Tibial artery (tissue), 4 donors: ENCODE data around the gene RNGTT.
A peak's percentile ranks its signal among the peaks of the same experiment; 100 is the strongest.

Source experiments
- DNase-seq, 2 donors: peaks; one replicate each; pipeline ENCODE4 v3.0.0-alpha.2; 2019
- H3K27ac ChIP-seq, 2 donors: fragments of 200-600 bp; sonication (generic) in 1 of 2; 1 replicate in 1 of 2; 2 replicates in 1 of 2; pipeline ENCODE4 v1.5.1; 2018 to 2019; ENCODE audit warnings: mild to moderate bottlenecking in 1 of 2
- H3K27me3 ChIP-seq, 2 donors: fragments of 200-600 bp; sonication (generic) in 1 of 2; one replicate each; pipeline versions ENCODE4 v1.5.1 to v1.6.0; 2016 to 2019
- H3K36me3 ChIP-seq, 3 donors: fragments of 200-600 bp; sonication (generic) in 2 of 3; one replicate each; pipeline ENCODE4 v1.5.1; 2016 to 2019; ENCODE audit warnings: mild to moderate bottlenecking in 2 of 3
- H3K4me1 ChIP-seq, 4 donors: fragments of 200-600 bp; sonication (generic) in 2 of 4; 1 replicate in 3 of 4; 2 replicates in 1 of 4; pipeline ENCODE4 v1.5.1; 2016 to 2019
- H3K4me3 ChIP-seq, 2 donors: fragments of 200-600 bp; sonication (generic) in 1 of 2; 1 replicate in 1 of 2; 2 replicates in 1 of 2; pipeline ENCODE4 v1.5.1; 2018 to 2019; ENCODE audit warnings: mild to moderate bottlenecking in 2 of 2
- H3K9me3 ChIP-seq, 3 donors: fragments of 200-600 bp; sonication (generic) in 1 of 3; one replicate each; pipeline ENCODE4 v1.5.1; 2016 to 2019
- intact Hi-C: fragments of 100-400 bp; cut with DNase I; formaldehyde crosslinking; loops from one replicate; pipeline ENCODE4 v1.15.0; 2023; ENCODE audit warnings: low total_unique reads
- TF ChIP-seq, protein P1 (sequence below), 2 experiments: fragments of 200-600 bp in 1 of 2; fragments of 450-650 bp in 1 of 2; IDR thresholded peaks; one replicate each; pipeline ENCODE4 v1.5.1; 2017 to 2019; ENCODE audit warnings: antibody characterized with exemption in 2 of 2, mild to moderate bottlenecking in 1 of 2, moderate library complexity in 1 of 2

RNGTT gene

DNA sequence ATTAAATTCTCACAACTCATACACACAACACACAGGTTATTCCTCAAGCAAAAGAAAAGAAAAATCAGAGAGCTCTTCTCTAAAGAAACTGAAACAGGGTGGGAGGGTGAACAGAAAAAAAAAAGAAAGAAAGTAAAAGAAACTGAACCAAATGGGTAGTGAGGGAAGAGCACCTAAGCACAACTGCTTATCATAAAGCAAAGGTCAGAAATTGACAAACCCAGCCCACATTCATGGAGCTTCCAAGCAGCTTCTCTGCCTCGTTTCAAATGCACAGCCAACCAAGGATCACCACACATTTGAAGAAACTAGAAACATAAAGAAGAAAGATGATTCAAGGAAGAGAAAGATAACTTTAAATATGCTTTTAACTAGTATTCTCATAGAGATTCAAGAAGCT, 90.5 kb downstream of the RNGTT start:
- H3K9me3 ChIP-seq: no peaks in the 10 kb centered on the region
- intact Hi-C loops: loop anchor here (5.0 to 10.0 kb wide), 2 partner anchors 378 to 941 kb away; no protein-coding TSS in a partner anchor
- H3K27ac ChIP-seq: no peak overlapping the region
- no peak overlapping the region for H3K4me3 ChIP-seq
- no peaks in the 10 kb centered on the region for H3K27me3 ChIP-seq
- TF ChIP-seq, protein P1, sequence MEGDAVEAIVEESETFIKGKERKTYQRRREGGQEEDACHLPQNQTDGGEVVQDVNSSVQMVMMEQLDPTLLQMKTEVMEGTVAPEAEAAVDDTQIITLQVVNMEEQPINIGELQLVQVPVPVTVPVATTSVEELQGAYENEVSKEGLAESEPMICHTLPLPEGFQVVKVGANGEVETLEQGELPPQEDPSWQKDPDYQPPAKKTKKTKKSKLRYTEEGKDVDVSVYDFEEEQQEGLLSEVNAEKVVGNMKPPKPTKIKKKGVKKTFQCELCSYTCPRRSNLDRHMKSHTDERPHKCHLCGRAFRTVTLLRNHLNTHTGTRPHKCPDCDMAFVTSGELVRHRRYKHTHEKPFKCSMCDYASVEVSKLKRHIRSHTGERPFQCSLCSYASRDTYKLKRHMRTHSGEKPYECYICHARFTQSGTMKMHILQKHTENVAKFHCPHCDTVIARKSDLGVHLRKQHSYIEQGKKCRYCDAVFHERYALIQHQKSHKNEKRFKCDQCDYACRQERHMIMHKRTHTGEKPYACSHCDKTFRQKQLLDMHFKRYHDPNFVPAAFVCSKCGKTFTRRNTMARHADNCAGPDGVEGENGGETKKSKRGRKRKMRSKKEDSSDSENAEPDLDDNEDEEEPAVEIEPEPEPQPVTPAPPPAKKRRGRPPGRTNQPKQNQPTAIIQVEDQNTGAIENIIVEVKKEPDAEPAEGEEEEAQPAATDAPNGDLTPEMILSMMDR (IDR thresholded peaks at IDR 0.05): no peak
- peaks cover 0 to 29% (median 12%) of the 10 kb centered on the region in 4 donors for H3K4me1 ChIP-seq
- DNase-seq: no peak
- no peaks in the 10 kb centered on the region for H3K36me3 ChIP-seq

DNA sequence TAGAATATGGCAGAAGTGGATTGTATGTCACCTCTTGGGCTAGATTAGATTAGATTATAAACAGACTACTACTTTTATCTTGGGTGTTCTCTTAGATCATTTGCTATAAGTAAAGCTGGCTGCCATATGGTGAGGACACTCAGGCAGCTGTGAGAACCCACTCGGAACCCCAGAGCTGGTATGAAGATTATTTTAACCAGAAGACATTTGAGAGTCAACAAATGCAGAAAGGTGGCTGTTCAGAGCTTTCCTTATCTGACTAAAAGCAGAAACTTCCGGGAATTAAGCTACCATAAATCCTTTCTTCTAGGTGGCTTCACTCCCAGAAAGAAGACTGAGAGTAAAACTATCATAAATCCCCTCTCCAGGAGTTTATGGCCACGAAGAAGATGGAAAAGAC, 91.9 kb downstream of the RNGTT start:
- TF ChIP-seq, protein P1 (IDR thresholded peaks at IDR 0.05): no peak
- H3K4me3 ChIP-seq: no peak overlapping the region
- H3K9me3 ChIP-seq: no peaks in the 10 kb centered on the region
- H3K4me1 ChIP-seq: peaks cover 0 to 42% (median 13%) of the 10 kb centered on the region in 4 donors
- H3K27ac ChIP-seq: no peak overlapping the region
- no peaks in the 10 kb centered on the region for H3K36me3 ChIP-seq
- no peaks in the 10 kb centered on the region for H3K27me3 ChIP-seq
- no peak for DNase-seq
- intact Hi-C loops: loop anchor here (5.0 to 10.0 kb wide), 2 partner anchors 377 to 939 kb away; no protein-coding TSS in a partner anchor

DNA sequence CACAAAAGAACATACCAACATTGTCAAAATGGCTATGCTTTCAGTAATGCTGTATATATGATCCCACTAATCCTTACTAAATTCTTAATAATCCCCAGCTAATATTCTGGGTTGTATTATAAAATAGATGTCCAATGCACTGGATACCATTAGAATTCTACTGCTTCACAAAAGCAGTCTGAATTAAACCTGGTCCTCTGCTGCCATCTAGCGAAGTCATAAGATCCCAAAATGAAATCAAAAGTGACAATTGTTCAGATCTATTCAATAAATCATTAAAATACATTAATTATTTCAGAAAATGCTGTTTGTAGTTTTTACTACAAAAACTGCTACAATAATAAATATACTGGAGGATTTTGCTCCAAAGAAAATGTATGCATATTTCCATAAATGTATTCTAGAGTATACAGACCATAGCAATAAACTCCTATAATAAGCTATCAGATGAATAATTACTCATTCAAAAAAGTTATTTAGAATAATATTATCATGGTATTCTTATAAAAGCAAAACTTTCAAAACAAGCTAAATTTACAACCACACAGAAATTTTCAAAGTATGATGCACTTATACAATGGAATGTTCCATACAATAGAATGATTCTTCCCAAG, 92.6 kb downstream of the RNGTT start:
- no peaks in the 10 kb centered on the region for H3K9me3 ChIP-seq
- intact Hi-C loops: loop anchor here (5.0 to 10.0 kb wide), 2 partner anchors 376 to 939 kb away; no protein-coding TSS in a partner anchor
- H3K36me3 ChIP-seq: no peaks in the 10 kb centered on the region
- H3K27me3 ChIP-seq: no peaks in the 10 kb centered on the region
- no peak for DNase-seq
- TF ChIP-seq, protein P1 (IDR thresholded peaks at IDR 0.05): peak; percentile 63 to 74
- peak overlapping the region in 1 of 2 donors; percentile 23 for H3K27ac ChIP-seq
- H3K4me3 ChIP-seq: no peak overlapping the region
- peaks cover 0 to 40% (median 13%) of the 10 kb centered on the region in 4 donors for H3K4me1 ChIP-seq

DNA sequence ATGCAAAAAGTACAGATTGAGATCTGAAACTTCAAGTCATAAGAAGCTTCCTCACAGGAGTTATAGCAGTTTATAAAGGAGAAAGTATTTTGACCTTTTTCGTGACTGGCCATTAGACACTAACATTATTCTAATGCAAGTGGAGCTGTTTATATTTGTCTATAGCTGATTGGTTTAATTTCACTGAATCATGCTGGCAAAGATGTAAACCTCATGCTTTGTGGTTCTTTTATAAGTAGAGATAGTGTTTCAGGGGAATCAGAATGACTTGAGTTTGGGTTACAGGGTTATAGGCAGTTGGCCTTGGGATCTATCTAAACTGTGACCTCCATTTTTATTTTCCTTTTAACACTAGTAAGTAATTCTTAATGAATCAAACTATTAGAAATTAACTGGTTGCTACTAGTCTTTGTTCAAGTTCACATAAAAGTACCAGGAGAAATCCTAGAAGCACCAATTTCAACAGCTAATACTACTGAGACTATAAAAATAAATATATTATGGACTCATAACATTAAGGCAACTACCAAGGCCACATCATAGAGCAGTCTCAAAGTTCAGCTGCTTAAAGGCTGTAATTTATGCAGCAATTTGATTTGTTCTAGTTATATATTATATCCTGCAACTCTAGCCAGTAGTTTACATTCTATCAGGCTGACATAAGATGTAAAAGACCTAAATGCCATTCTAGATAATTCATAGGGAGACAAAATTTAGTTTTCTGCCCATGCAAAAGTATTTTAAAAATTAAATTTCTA, 94.0 kb downstream of the RNGTT start:
- DNase-seq: no peak
- Histone ChIP-seq H3K9me3 (no peaks in the 10 kb centered on the region), H3K27ac (peak overlapping the region in 1 of 2 donors; percentile 23), H3K36me3 (no peaks in the 10 kb centered on the region), H3K27me3 (no peaks in the 10 kb centered on the region), H3K4me3 (no peak overlapping the region), H3K4me1 (peaks cover 0 to 39% (median 13%) of the 10 kb centered on the region in 4 donors)
- TF ChIP-seq, protein P1 (IDR thresholded peaks at IDR 0.05): no peak
- intact Hi-C loops: loop anchor here (5.0 to 10.0 kb wide), 2 partner anchors 375 to 937 kb away; no protein-coding TSS in a partner anchor

DNA sequence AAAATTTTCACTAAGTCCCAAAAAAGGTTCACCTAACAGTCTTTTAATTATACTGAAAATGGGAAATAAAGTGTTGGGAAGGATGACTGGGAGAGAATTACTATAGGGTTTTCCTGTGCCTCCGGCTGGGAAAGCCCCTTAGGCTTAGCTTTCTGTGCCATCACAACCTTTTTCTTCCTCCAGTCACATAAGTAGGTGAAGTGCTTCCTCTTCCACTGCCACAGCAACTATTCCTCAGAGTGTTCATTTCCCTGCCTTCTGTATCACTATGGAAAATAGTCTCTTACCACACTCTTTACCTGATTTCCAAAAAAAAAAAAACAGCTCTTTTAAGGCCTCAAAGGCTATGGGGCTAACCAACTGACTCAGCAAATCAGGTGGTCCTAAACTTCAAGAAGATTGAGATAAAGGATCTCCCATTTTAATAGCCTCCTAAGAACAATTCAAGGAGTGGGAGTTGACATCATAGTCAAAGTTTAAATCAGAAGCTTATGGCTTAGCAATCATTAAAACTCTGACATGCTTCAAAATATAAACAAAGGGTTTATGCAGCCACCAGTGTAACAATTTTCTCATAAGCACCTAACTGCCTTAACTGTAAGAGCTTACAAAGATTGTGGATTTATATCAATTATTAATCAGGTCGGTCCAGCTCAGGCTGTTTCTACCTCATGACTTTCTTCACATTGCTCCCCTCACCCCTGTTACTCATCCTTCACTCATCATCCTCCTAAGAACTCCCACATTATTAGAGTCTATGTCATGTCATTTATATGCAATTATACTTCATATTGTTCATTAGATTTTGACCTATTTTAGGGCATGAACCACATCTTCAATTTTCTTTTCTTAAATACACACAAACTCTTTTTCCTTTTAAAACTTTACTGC, 95.3 kb downstream of the RNGTT start:
- H3K27ac ChIP-seq: peak overlapping the region; percentile 23 to 40
- no peaks in the 10 kb centered on the region for H3K9me3 ChIP-seq
- H3K4me3 ChIP-seq: no peak overlapping the region
- no peaks in the 10 kb centered on the region for H3K27me3 ChIP-seq
- no peaks in the 10 kb centered on the region for H3K36me3 ChIP-seq
- H3K4me1 ChIP-seq: peaks cover 0 to 39% (median 13%) of the 10 kb centered on the region in 4 donors
- no peak for DNase-seq
- intact Hi-C loops: no loop called here
- TF ChIP-seq, protein P1 (IDR thresholded peaks at IDR 0.05): no peak
